Fibroblast of lung (primary cell): ENCODE data around the gene N4BP2L2.

Experiments
- CTCF ChIP-seq, 2 donors: IDR thresholded peaks in 1 of 2; conservative IDR thresholded peaks in 1 of 2; 1 replicate in 1 of 2; 2 replicates in 1 of 2; pipeline ENCODE4 v1.5.1; 2011 to 2012; ENCODE audit warnings: low read length in 2 of 2, control low read depth in 1 of 2, inconsistent platforms in 1 of 2, low read depth in 1 of 2, mild to moderate bottlenecking in 1 of 2
- EZH2 ChIP-seq: IDR thresholded peaks from 2 replicates; pipeline ENCODE4 v1.5.1; 2012; ENCODE audit warnings: low read length, control low read depth, mild to moderate bottlenecking; ENCODE audit errors: missing control alignments

GRCh38 chr13:32501064-32501463, 37.5 kb downstream of the N4BP2L2 start:
- TF ChIP-seq CTCF (conservative IDR thresholded peaks at IDR 0.05 in 1 of 2, IDR thresholded peaks at IDR 0.05 in 1 of 2; ENCODE audit: low read depth in 1 of 2, low read length in 2 of 2): no peak
- no peak for TF ChIP-seq EZH2
